SIG-M5 treated with dmso at 0.1 percent for 504 hours (cell line): Measurements from ENCODE around the gene NPPB.

Source experiments
- DNase-seq: peaks from one replicate; lab custom pipeline; 2025; ENCODE audit not compliant: unreplicated experiment; lab: John Stamatoyannopoulos, UW

Gene NPPB

GRCh38 chr1:11858158-11858557 is 587 bp downstream of the NPPB start:
- DNase-seq = no peak

GRCh38 chr1:11857164-11857851 is 1.4 kb downstream of the NPPB start:
- DNase-seq = no peak

GRCh38 chr1:11856698-11857097 is 2.0 kb downstream of the NPPB start:
- DNase-seq = no peak

GRCh38 chr1:11855430-11855829 is 3.3 kb downstream of the NPPB start:
- no peak for DNase-seq

- DNase-seq = no peak
These were observed 4.2 kb downstream of the NPPB start for GRCh38 chr1:11854519-11854918.

GRCh38 chr1:11851180-11851579 is 7.6 kb downstream of the NPPB start:
- peak; percentile 90 for DNase-seq

- DNase-seq = no peak
These were observed 8.6 kb downstream of the NPPB start for GRCh38 chr1:11850156-11850555.

GRCh38 chr1:11848373-11848700 is 10.4 kb downstream of the NPPB start:
- DNase-seq = no peak

- DNase-seq = no peak
These were observed 10.9 kb downstream of the NPPB start, which contains the start of gene NPPA for GRCh38 chr1:11847667-11848372. Gene NPPA, minus strand, starts transcription at chr1:11847783. Its CDS starts 99 bp downstream, at chr1:11847684.

GRCh38 chr1:11845641-11846335 is 13.0 kb downstream of the NPPB start:
- DNase-seq = no peak

- peak; percentile 15 for DNase-seq
These were observed 16.3 kb downstream of the NPPB start for GRCh38 chr1:11842154-11843041.

GRCh38 chr1:11841245-11842153 is 17.2 kb downstream of the NPPB start:
- no peak for DNase-seq

- no peak for DNase-seq
These were observed 18.7 kb downstream of the NPPB start for GRCh38 chr1:11839727-11840705.

- DNase-seq = peak; percentile 42
These were observed 20.1 kb downstream of the NPPB start for GRCh38 chr1:11838349-11839272.

GRCh38 chr1:11837767-11838348 is 20.9 kb downstream of the NPPB start:
- no peak for DNase-seq

GRCh38 chr1:11836955-11837766 is 21.6 kb downstream of the NPPB start:
- no peak for DNase-seq
